GM21360 (cell line): ENCODE data around the gene TMTC1.

ENCODE experiments used
- ATAC-seq: cut with Tn5 transposase; IDR thresholded peaks from one replicate; pipeline ENCODE4 v1.9.1; 2021; ENCODE audit warnings: mild to moderate bottlenecking, moderate library complexity; ENCODE audit not compliant: unreplicated experiment

TMTC1 gene

DNA sequence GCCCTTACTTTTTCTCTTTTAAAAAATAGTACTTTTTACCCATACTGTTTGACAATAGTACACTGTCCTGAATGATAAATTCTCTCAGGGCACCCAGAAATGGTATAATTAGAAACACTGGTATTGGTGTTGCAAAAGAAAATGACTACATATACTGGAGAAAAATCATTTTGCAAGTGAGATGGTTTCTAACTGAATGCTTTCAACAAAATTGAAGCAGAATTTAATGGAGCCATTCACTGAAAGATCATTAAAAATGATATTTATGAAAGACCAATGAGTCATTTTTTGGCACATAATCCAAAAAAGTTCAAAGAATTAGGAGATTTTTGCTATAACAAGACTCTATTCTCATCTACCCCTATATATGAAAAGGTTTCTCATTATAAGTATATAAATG, 68.8 kb downstream of the TMTC1 start:
- ATAC-seq: no peak

DNA sequence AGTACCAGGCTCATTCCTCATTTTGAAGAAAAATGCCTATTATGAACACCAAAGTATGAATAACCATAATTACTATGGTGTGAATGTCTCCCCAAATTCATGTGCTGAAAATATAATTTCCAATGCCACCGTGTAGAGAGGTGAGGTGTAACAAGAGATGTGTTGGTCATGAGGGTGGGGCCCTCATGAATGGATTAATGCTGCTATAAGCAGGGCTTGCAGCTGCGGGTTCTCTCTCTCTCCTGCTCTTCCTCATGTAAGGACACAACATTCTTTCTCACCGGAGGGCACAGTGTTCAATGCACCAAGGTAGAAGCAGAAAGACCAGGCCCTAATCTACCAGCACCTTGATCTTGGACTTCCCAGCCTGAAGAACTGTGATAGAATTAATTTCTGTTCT, 70.0 kb downstream of the TMTC1 start:
- no peak for ATAC-seq

DNA sequence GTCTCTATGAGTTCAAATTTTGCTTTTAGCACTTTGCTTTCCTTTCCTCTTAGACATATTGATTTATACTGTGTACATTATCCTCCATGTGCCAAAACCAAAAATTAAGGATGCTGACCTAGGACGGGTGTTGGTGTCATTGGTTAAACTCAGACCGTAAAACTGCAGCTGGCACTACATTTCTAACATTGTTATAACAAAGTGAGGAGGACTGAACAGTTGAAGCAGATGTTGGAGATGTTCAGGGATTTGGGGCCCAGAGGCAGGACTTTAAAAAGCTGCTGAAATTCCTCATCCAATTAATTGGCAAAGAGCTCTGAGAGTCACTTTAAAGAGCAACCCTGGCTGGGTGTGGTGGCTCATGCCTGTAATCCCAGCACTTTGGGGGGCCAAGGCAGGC, 72.4 kb downstream of the TMTC1 start:
- ATAC-seq: no peak

DNA sequence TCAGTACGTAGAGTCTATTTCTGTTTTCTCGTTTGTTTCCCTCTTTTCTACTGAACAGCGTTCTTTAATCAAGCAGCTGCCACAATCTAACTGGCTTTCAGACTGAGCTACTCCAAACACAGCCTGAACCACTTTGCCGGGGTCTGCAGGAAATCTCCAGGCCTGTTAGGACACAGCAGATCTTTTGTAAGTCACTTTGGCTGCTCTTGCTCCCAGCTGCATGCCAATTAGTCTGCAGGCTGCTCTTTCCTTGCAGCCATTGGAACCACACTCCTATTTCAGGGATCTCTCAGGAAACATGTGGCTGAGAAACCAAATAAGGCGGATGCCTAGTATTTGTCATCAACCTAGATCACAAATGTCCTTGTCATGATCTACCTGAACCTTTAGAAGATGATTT, 73.6 kb downstream of the TMTC1 start:
- no peak for ATAC-seq

DNA sequence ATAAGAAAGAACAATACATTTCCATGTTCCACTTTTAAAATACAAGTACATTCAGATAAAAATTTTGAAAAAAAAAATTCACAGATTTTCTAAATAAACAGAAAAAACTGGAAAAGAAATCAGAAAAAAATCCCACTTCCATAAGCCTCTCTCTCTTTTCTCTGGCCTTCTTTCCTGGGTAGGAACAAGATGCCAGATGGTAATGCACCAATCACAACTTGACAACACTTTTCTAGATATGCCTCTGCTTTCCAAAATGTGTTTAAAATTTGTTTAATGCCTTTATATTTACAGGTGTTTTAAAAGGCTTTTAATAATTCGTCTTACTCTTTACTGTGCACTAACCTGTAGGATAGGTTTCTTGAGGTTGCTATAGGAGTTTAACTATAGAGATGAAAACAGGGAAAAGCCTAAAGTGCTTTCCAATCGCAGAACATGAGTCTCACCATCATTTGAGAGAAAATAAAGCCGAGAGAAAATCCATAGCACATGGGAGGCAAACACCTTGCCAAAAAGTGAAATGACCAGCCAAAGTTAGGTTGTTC, 74.2 kb downstream of the TMTC1 start:
- ATAC-seq: no peak

DNA sequence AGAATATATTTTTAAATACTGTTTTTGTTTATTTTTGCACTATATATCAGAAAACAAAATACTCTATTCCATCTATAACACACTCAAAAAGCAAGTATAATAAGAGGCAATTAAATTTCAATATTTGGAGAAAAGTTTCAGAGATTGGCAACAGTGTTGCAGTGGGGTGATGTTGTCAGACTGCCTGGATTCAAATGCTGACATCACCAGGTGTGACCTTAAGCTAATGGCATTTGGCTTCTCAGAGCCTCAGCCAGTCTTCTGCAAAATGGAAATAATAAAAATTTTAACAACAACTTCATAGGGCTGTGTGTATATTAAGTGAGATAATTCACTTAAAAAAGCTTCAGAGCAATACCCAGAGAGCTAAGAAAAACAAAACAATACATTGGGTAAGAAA, 74.7 kb downstream of the TMTC1 start:
- no peak for ATAC-seq

DNA sequence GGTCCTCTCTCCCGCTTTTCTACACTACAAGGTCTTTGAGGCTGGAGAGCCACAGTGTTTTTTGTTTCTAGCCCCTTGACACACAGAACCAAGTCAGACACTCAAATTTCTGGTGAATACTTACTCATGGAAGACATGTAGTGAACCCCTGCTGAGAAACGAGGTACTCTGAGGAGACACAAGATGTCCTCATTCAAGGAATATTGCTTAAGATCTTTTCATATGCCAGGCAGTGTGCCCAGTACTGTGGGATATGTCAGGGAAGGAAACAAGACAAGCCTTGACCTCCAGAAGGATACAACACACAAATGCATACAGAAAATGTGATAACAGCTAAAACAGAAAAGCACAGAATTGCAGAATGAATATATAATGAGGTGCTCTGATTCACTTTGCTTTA, 75.9 kb downstream of the TMTC1 start:
- ATAC-seq: no peak

DNA sequence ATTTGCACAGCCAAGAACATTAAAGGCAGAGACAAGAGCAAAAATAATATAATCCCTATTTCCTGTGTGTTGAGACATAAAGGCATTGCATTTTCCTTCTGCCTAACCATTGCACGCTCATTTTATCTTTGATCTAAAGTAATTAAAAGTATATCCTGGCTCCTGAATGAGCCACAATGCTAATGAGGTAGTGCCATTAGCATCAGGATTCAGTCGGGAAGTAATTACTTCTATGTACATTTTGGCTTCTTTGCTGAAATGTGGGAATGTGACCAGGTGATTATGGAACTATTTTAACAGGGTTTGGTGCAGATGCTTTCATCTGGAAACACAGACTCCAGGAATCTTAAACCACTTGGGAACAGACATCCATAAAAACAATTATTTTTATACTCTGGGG, 77.4 kb downstream of the TMTC1 start:
- ATAC-seq: no peak

DNA sequence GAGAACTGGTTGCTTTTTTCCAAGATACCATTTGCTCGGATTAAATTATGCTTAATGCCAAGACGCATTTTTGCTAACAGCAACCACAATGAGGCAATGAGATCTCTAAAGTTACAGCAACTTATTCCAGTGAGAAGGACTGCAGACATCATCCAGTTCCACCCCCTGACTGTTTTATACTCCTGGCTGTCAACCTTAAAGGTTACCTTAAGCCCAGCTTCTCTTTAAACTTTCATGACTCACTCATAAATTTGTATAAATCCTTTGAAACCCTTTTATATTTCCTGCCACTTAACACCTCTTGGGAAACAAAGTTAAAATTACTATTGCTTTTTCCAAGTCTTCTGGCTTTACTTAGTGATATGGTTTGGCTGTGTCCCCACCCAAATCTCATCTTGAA, 80.2 kb downstream of the TMTC1 start:
- no peak for ATAC-seq

DNA sequence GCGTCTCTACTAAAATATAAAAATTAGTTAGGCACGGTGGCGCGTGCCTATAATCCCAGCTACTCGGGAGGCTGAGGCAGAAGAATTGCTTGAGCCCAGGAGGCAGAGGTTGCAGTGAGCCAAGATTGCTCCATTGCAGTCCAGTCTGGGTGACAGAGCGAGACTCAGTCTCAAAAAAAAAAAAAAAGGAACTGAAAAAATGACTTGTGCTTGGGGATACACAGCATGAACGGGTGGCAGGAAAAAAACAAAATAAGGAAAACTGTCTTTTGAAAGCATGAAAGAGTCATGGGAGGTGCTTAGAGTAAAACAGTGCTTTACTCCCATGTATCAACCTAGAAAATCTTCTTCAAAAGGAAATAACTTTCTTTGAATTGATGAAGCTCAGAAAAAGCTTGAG, 80.8 kb downstream of the TMTC1 start:
- no peak for ATAC-seq

DNA sequence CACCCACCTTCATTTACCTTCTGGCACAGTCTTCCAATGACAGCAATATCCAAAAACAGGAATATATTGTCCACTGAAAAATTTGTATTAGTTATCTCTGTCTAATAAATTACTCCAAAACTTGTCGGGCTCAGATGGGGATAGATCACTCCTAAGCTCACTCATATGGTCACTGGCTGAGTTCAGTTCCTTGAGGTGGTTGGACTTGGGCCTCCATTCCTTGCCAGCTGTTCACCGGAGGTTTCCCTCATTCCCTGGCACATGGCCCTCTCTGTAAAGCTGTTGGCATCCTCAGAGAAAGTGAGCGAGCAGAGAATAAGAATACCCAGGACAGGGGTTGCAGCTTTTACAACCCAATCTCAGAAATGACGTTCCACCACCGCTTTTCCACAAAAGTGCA, 81.5 kb downstream of the TMTC1 start:
- no peak for ATAC-seq

DNA sequence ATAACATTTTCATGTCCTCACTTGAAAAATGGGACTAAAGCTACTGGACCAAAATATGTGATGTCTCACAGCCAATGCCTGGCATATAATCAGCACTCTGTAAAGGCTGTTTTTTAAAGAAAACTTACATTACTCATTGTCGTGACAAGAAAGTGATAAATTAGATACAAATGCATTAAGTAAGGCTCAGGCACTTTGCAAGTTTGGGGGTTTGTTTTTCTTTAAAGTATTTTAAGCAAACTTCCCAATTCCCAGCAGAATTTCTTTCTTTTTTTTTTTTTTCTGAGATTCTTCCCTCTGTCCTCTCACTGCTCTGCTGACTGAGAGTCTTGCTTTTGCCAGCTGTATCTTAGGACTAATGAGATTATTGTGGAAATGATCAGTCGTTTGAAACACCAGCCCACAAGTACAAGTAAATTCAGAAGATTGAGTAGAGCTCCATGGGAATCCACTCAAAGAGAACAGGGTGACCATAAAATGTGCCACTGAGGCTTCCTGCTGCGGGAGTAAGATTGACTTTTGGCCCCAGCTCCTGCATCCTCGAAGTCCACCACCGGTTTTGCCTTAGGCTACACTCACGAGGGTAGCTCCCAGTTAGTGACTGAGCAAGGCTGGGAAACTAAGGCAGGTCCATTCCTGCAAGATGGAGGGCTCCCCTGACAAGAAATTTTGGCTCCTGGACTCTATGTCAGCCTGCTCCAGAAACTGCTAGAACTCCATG, 82.8 kb downstream of the TMTC1 start:
- ATAC-seq: no peak

DNA sequence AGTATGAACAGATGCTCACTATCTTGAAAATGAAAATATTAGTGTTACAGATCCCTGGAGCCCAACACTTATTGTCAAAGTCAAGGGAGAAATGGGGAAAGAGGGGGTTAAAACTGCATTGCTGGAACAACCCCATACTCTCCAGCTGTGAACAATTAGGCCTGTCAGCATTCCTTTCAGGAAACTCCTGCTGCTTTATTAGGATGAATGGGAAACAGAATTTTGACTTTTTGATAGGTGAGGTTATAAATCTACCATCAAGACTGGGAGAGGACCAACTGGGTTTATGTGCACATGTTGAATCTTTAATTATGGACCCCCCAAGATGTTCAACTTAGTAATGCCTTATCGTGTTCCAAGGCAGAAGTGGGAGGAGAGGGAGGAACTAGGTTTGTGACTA, 85.0 kb downstream of the TMTC1 start:
- ATAC-seq: no peak

DNA sequence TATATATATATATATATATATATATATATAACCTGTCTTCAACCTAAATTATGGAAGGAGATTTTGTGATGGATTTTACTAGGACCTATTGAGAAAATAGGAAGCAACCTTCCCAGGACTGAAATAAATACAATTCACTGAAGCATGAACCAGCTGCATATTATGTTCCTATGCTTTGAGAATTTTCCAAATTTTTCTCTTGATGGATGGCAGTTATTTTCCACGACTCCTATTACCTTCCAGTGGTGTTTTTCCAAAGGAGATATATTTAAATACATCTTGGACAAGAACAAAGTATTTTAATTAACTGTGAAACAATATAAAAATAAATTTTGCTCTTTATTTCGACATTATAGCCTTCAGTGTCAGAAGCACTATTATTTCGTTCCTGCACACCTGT, 87.9 kb downstream of the TMTC1 start:
- ATAC-seq: no peak

DNA sequence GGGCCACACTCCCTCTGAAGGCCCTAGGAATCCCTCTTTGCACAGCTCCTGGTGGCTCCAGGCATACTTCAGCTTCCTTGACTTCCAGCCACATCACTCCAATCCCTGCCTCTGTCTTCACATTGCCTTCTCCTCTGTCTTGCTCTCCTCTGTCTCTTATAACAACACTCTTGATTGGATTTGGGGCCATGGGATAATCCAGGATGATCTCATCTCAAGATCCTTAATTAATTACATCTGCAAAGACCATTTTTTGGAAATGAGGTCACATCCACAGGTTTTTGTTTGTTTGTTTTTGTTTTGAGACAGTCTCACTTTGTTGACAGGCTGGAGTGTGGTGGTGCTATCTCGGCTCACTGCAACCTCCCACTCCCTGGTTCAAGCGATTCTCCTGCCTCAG, 88.7 kb downstream of the TMTC1 start:
- ATAC-seq: no peak

DNA sequence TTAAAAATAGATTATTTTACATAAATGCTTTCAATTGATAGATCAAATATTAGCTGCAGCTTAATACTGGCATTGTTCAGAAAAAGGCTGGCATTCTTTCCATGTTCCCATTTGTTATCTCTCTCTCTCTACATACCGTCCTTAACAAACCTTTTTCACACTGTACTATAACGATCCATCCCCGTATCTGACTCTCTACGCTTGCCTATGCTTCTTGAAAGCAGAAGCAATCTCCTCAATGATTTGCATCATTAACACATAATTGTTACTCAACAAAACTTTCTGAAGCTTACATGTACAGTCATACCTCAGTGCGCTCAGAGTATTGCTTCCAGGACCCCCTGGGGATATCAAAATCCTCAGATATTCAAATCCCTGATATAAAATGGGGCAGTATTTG, 89.7 kb downstream of the TMTC1 start:
- ATAC-seq: no peak

DNA sequence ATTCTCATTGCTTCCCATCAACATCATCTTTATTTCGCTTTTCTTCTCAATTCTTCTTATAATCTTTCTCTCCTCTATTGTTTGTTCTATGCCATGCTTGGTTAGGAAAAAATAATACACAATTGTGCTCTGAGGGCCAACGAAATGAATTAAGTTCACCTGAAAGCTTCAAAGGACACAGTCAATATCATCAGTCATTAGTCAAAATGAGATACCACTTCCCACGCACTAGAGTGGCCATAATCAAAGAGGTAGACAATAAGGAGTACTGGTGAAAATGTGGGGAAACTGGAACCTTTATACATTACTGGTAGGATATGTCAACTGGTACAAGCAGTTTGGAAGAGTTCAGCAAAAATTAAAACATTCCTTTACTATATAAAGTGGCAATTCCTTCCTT, 91.5 kb downstream of the TMTC1 start:
- ATAC-seq: no peak

DNA sequence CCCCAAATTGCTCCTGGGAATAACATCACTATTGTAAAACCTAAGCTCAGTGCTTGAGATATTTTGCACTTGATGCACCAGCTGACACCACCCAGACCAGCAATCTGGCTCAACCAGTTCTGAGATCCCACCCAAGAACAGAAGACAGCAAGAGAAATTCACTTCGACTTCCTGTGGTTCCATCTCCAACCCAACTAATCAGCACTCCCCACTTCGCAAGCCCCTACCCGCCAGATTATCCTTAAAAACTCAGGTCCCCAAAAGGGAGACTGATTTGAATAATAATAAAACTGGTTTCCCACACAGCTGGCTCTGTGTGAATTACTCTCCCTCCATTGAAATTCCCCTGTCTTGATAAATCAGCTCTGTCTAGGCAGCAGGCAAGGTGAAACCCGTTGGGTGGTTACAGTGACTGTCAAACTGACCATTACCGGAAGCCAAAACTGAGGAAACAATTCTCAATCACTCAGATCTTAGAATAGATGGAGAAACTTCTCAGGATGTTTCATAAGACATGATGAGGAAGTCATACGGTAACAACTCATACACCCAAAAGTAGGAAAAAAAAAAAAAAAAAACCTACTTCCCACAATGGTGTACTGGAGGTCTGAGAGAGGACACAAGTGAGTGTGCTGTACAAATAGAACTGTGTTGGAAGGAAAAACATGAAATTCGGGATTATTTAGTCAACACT, 92.4 kb downstream of the TMTC1 start:
- ATAC-seq: no peak

DNA sequence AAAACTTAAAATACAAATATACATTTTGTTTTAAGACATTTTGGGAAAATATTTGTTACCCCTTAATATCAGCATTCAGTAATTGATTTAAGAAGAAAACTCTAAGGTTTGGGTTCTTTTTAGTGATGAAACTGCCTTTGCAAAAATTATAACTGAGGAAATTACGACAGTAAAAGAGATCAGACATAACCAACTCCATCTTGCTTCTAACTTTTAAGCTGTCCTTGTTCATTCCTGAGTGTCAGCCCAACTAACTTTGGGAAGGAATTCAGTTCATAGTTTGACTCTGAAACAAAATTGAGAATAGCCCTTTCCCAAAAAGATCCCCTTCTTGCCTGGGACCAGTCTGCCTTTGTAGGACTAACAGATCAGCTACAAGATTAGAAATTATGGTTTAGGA, 93.0 kb downstream of the TMTC1 start:
- no peak for ATAC-seq

DNA sequence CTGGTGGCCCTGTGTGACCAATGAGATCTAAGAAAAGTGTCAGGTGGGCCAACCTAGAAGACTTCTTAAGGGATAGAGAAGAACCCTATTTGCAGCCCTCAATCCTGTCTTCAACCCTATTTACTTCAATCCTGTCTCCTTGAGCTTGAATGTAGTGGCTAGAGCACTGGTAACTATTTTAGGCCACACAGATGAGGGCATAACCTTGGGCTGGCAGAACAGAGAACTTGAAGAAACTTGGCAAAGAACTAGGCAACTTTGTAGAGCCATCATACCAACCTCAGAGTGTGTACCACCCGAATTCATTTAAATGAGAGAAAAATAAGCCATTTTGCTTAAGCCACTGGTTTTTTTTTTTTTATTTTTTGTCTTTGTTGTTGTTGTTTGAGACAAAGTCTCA, 94.8 kb downstream of the TMTC1 start:
- ATAC-seq: no peak

DNA sequence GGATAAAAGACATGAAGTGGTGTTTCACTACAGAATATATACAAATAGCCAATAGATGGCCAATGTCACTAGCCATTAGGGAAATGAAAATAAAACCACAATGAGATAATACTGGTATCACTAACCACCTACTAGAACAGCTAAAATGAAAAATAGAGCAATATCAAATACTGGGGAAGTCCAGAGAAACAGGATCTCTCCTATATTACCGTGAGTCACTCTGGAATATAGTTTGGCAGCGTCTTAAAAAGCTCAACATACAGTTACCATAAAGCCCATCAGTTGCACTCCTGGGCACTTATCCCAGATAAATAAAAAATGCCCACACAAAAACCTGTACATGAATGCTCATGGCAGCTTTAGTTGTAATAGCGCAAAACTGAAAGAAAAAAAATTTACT, 101.7 kb downstream of the TMTC1 start:
- ATAC-seq: no peak

DNA sequence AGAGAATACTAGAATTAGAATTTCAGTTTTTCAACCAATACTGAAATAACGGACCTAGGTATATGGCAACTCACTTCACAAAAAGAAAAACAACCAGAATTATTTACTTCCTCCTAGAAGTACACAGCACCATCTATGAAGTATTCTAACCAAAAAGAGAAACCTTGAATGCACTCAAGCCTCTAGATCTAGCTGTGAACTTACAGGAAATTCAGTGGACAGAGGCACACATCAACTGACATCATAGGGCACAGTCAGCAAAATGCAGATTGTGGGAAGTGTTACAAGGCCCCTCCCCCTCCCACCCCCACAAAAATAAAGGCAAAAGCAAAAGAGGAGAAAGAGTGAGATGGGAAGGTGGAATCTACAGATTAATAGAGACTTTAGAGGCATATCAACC, 102.4 kb downstream of the TMTC1 start:
- no peak for ATAC-seq

DNA sequence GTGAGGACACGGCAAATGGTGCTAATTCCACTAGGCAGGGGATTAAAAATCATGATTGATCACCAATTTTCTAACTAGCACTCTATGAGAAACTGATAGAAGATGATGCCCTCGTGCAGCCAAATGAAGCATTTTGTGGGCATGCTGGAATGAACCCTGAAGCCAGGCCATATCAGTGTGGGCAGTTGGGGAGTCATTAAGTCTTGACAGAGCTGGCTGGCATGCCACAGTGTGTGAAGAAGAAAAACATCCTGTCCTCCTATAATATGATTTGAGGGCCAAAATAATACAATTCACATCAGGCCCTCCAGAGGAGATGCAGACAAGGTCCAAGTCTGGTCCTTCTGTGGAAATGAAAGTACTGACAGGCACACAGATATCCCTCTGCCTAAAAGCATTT, 107.1 kb downstream of the TMTC1 start:
- ATAC-seq: no peak
